Neutrophil (primary cell): Measurements from ENCODE around the gene USP48.
A peak's percentile ranks its signal among the peaks of the same experiment; 100 is the strongest.

ENCODE experiments used
- H3K27ac ChIP-seq: fragments of 200-600 bp; sonication (generic); 2 replicates; pipeline ENCODE4 v1.5.1; 2016; ENCODE audit warnings: mild to moderate bottlenecking, moderate library complexity
- H3K27me3 ChIP-seq: fragments of 200-600 bp; sonication (generic); 2 replicates; pipeline ENCODE4 v1.6.0; 2016; ENCODE audit warnings: mild to moderate bottlenecking
- H3K36me3 ChIP-seq: fragments of 200-600 bp; sonication (generic); 2 replicates; pipeline ENCODE4 v1.5.1; 2017
- H3K4me1 ChIP-seq, 2 experiments: fragments of 200-600 bp in 1 of 2; sonication (generic) in 1 of 2; 1 replicate in 1 of 2; 2 replicates in 1 of 2; pipeline versions ENCODE4 v1.5.1 to v1.6.1; 2013 to 2016; ENCODE audit warnings: low read depth in 1 of 2, low read length in 1 of 2, mild to moderate bottlenecking in 1 of 2, moderate library complexity in 1 of 2; ENCODE audit not compliant: control insufficient read depth in 1 of 2, insufficient read depth in 1 of 2
- H3K4me3 ChIP-seq, 2 experiments: fragments of 200-600 bp in 1 of 2; sonication (generic) in 1 of 2; 1 replicate in 1 of 2; 2 replicates in 1 of 2; pipeline ENCODE4 v1.5.1; 2013 to 2016; ENCODE audit warnings: low read depth in 1 of 2, low read length in 1 of 2, mild to moderate bottlenecking in 1 of 2, moderate library complexity in 1 of 2
- H3K9me3 ChIP-seq: fragments of 200-600 bp; sonication (generic); 2 replicates; pipeline ENCODE4 v1.5.1; 2016
- CTCF ChIP-seq: fragments of 200-600 bp; sonication (generic); IDR thresholded peaks from 2 replicates; pipeline ENCODE4 v1.5.1; 2016; ENCODE audit warnings: antibody characterized with exemption

The USP48 gene

GRCh38 chr1:21670956-21671902, 111.7 kb downstream of the USP48 start:
- Histone ChIP-seq H3K36me3 (peaks cover 5% of the 10 kb centered on the region), H3K9me3 (no peaks in the 10 kb centered on the region), H3K27me3 (peaks cover 68% of the 10 kb centered on the region), H3K4me3 (no peak overlapping the region), H3K4me1 (peaks cover 22 to 34% of the 10 kb centered on the region in 2 experiments), H3K27ac (no peak overlapping the region)
- TF ChIP-seq CTCF = no peak

- H3K4me1 ChIP-seq = peaks cover 29 to 37% of the 10 kb centered on the region in 2 experiments
- no peaks in the 10 kb centered on the region for H3K36me3 ChIP-seq
- H3K27me3 ChIP-seq = peaks cover 70% of the 10 kb centered on the region
- no peak overlapping the region for H3K27ac ChIP-seq
- TF ChIP-seq CTCF = no peak
- H3K4me3 ChIP-seq = no peak overlapping the region
- H3K9me3 ChIP-seq = no peaks in the 10 kb centered on the region
These were observed 112.7 kb downstream of the USP48 start for GRCh38 chr1:21670059-21670881.

GRCh38 chr1:21669258-21670058, 113.5 kb downstream of the USP48 start, which contains the start of gene RAP1GAP:
TSS of gene RAP1GAP (minus strand) at chr1:21669357. CDS start at chr1:21620032, 49,325 bp downstream.
- H3K4me3 ChIP-seq = peak within 1 kb of the TSS in 1 of 2 experiments; percentile 6
- H3K27ac ChIP-seq = no peak within 1 kb of the TSS
- peaks cover 29 to 38% of the 10 kb centered on the region in 2 experiments for H3K4me1 ChIP-seq
- H3K9me3 ChIP-seq = no peaks in the 10 kb centered on the region
- H3K36me3 ChIP-seq = no peaks in the 10 kb centered on the region
- H3K27me3 ChIP-seq = peaks cover 70% of the 10 kb centered on the region
- TF ChIP-seq CTCF = no peak

- peaks cover 70% of the 10 kb centered on the region for H3K27me3 ChIP-seq
- peaks cover 35 to 43% of the 10 kb centered on the region in 2 experiments for H3K4me1 ChIP-seq
These were observed 114.0 kb downstream of the USP48 start for GRCh38 chr1:21668951-21669257.

More at GRCh38 chr1:21668951-21669257, 114.0 kb downstream of the USP48 start:
- no peaks in the 10 kb centered on the region for H3K9me3 ChIP-seq
- H3K27ac ChIP-seq = no peak overlapping the region
- H3K36me3 ChIP-seq = no peaks in the 10 kb centered on the region
- peak overlapping the region in 1 of 2 experiments; percentile 6 for H3K4me3 ChIP-seq
- no peak for TF ChIP-seq CTCF
